IMR-90 (cell line): ENCODE results near the gene ALOX5AP. TPM values are rescaled to one million over a fixed set of nuclear protein-coding genes. Genes with fewer than 3 reads are reported as not detected.

ENCODE experiments used
- ATAC-seq: fragments of 200-7000 bp; cut with Tn5 transposase; 2 replicates; pipeline ENCODE4 v1.9.1; 2020; ENCODE audit warnings: low read depth, mild to moderate bottlenecking, moderate library complexity
- BruUV-seq: library from RNA; stranded (reverse); fragments of 400-500 nt; replicated peaks from 2 replicates; lab custom pipeline; 2021; lab: Mats Ljungman, UMichigan
- CTCF ChIA-PET: fragments of 300-600 bp; formaldehyde crosslinking; extraction: SDS; loops from one replicate; lab custom pipeline; 2021; ENCODE audit warnings: antibody characterized with exemption; lab: Yijun Ruan, JAX
- POLR2A ChIA-PET: fragments of 300-600 bp; sonication (Branson Sonifier 250); formaldehyde crosslinking; loops from one replicate; lab custom pipeline; 2022; ENCODE audit warnings: antibody characterized with exemption; ENCODE audit not compliant: unreplicated experiment; lab: Charles Lee
- DNase-seq: peaks from one replicate; pipeline ENCODE4 v3.0.0; 2013
- H2AFZ ChIP-seq: replicated peaks from 2 replicates; pipeline ENCODE3; 2013; ENCODE audit warnings: low read length, mild to moderate bottlenecking; ENCODE audit not compliant: poor library complexity
- H2AK5ac ChIP-seq: 2 replicates; pipeline ENCODE4 v1.6.1; 2013; ENCODE audit warnings: low read depth, low read length, inconsistent platforms
- H2AK9ac ChIP-seq: replicated peaks from 2 replicates; pipeline ENCODE3; 2013; ENCODE audit warnings: mild to moderate bottlenecking, low read depth, low read length, moderate library complexity; ENCODE audit not compliant: poor library complexity
- H2BK120ac ChIP-seq: 2 replicates; pipeline ENCODE4 v1.6.1; 2013; ENCODE audit warnings: low read depth, low read length, inconsistent platforms
- H2BK15ac ChIP-seq: 3 replicates; pipeline ENCODE4 v1.6.1; 2013; ENCODE audit warnings: low read depth, low read length, inconsistent platforms
- H2BK20ac ChIP-seq: 2 replicates; pipeline ENCODE4 v1.6.1; 2013; ENCODE audit warnings: low read depth, mild to moderate bottlenecking, inconsistent platforms, low read length, moderate library complexity
- H2BK5ac ChIP-seq: 2 replicates; pipeline ENCODE4 v1.6.1; 2013; ENCODE audit warnings: mild to moderate bottlenecking, low read depth, low read length, inconsistent platforms; ENCODE audit not compliant: poor library complexity, severe bottlenecking
- H3K14ac ChIP-seq: replicated peaks from 2 replicates; pipeline ENCODE4 v1.6.1; 2013; ENCODE audit warnings: low read depth, low read length, inconsistent platforms
- H3K18ac ChIP-seq: 2 replicates; pipeline ENCODE4 v1.6.1; 2013; ENCODE audit warnings: low read depth, low read length, control low read depth
- H3K23ac ChIP-seq: 2 replicates; pipeline ENCODE4 v1.6.1; 2013; ENCODE audit warnings: low read depth, low read length, inconsistent platforms
- H3K27ac ChIP-seq: 2 replicates; pipeline ENCODE4 v1.5.1; 2013; ENCODE audit warnings: mild to moderate bottlenecking, control low read depth, low read length; ENCODE audit not compliant: insufficient read depth
- H3K27me3 ChIP-seq: 2 replicates; pipeline ENCODE4 v1.6.1; 2013; ENCODE audit warnings: low read length; ENCODE audit not compliant: control insufficient read depth, insufficient read depth
- H3K36me3 ChIP-seq: 2 replicates; pipeline ENCODE4 v1.6.1; 2013; ENCODE audit warnings: low read length, mixed read lengths; ENCODE audit not compliant: control insufficient read depth, insufficient read depth
- H3K4ac ChIP-seq: 2 replicates; pipeline ENCODE4 v1.6.1; 2013; ENCODE audit warnings: low read depth, low read length, inconsistent platforms
- H3K4me1 ChIP-seq: 2 replicates; pipeline ENCODE4 v1.6.1; 2013; ENCODE audit warnings: low read length, mixed read lengths; ENCODE audit not compliant: control insufficient read depth, insufficient read depth
- H3K4me2 ChIP-seq: 2 replicates; pipeline ENCODE4 v1.6.1; 2013; ENCODE audit warnings: low read depth, mild to moderate bottlenecking, control low read depth, low read length, moderate library complexity
- H3K4me3 ChIP-seq: 2 replicates; pipeline ENCODE4 v1.5.1; 2013; ENCODE audit warnings: low read depth, mild to moderate bottlenecking, control low read depth, low read length, moderate library complexity; ENCODE audit not compliant: insufficient read depth
- H3K56ac ChIP-seq: 2 replicates; pipeline ENCODE4 v1.6.1; 2013; ENCODE audit warnings: low read length, inconsistent platforms; ENCODE audit not compliant: insufficient read depth; ENCODE audit errors: extremely low read depth
- H3K79me1 ChIP-seq, 2 experiments: 2 replicates each; pipeline ENCODE4 v1.6.1; 2013; ENCODE audit warnings: low read length in 2 of 2, inconsistent platforms in 1 of 2, low read depth in 1 of 2
- H3K9ac ChIP-seq: 2 replicates; pipeline ENCODE4 v1.6.1; 2013; ENCODE audit warnings: low read depth, low read length, control low read depth
- H3K9me1 ChIP-seq: 2 replicates; pipeline ENCODE4 v1.6.1; 2013; ENCODE audit warnings: low read length, inconsistent platforms; ENCODE audit not compliant: insufficient read depth
- H3K9me3 ChIP-seq: 2 replicates; pipeline ENCODE4 v1.6.1; 2013; ENCODE audit warnings: low read length; ENCODE audit not compliant: control insufficient read depth, insufficient read depth
- H4K20me1 ChIP-seq: 2 replicates; pipeline ENCODE4 v1.6.1; 2013; ENCODE audit warnings: low read length, inconsistent platforms; ENCODE audit not compliant: insufficient read depth
- H4K5ac ChIP-seq: 2 replicates; pipeline ENCODE4 v1.6.1; 2013; ENCODE audit warnings: mild to moderate bottlenecking, low read depth, low read length, control low read depth
- H4K8ac ChIP-seq, 2 experiments: 2 replicates each; pipeline ENCODE4 v1.6.1; 2013; ENCODE audit warnings: low read depth in 2 of 2, low read length in 2 of 2, control low read depth in 1 of 2, inconsistent platforms in 1 of 2
- H4K91ac ChIP-seq: 2 replicates; pipeline ENCODE4 v1.6.1; 2013; ENCODE audit warnings: low read depth, low read length, inconsistent platforms; ENCODE audit not compliant: insufficient read depth
- BHLHE40 ChIP-seq: fragments of 150-350 bp; IDR thresholded peaks from 2 replicates; pipeline ENCODE4 v1.6.1; 2016; ENCODE audit warnings: mild to moderate bottlenecking, low read depth, low read length
- CHD1 ChIP-seq: IDR thresholded peaks from 2 replicates; pipeline ENCODE4 v1.6.1; 2012; ENCODE audit warnings: low read depth, low read length, improper control_type of control experiment
- FOS ChIP-seq: fragments of 150-350 bp; IDR thresholded peaks from 2 replicates; pipeline ENCODE4 v1.6.1; 2016; ENCODE audit warnings: low read depth, low read length
- MAFK ChIP-seq: IDR thresholded peaks from 2 replicates; pipeline ENCODE4 v1.6.1; 2012; ENCODE audit warnings: low read depth, low read length, improper control_type of control experiment
- MAZ ChIP-seq: IDR thresholded peaks from 2 replicates; pipeline ENCODE4 v1.6.1; 2012; ENCODE audit warnings: low read depth, mild to moderate bottlenecking, low read length, improper control_type of control experiment, moderate library complexity, borderline replicate concordance
- MXI1 ChIP-seq: IDR thresholded peaks from 2 replicates; pipeline ENCODE4 v1.6.1; 2012; ENCODE audit warnings: low read depth, mild to moderate bottlenecking, low read length, moderate library complexity, borderline replicate concordance
- NFE2L2 ChIP-seq: fragments of 150-350 bp; IDR thresholded peaks from 2 replicates; pipeline ENCODE4 v1.6.1; 2016; ENCODE audit warnings: low read depth, mild to moderate bottlenecking, low read length
- POLR2A ChIP-seq: IDR thresholded peaks from 2 replicates; pipeline ENCODE4 v1.6.1; 2012; ENCODE audit warnings: mild to moderate bottlenecking, low read depth, low read length
- RAD21 ChIP-seq: IDR thresholded peaks from 2 replicates; pipeline ENCODE4 v1.6.1; 2012; ENCODE audit warnings: low read length, improper control_type of control experiment
- RCOR1 ChIP-seq: IDR thresholded peaks from 2 replicates; pipeline ENCODE4 v1.6.1; 2012; ENCODE audit warnings: mild to moderate bottlenecking, low read length, improper control_type of control experiment; ENCODE audit not compliant: insufficient replicate concordance
- RFX5 ChIP-seq: IDR thresholded peaks from 2 replicates; pipeline ENCODE4 v1.8.0; 2012; ENCODE audit warnings: low read depth, mild to moderate bottlenecking, low read length, moderate library complexity
- WGBS, 2 experiments: methylation state at CpG; one replicate each; pipeline versions ENCODE4 v1.1.5 to v1.1.7; 2013; ENCODE audit warnings: missing lambda C conversion rate in 2 of 2; ENCODE audit not compliant: insufficient read length in 1 of 2; ENCODE audit errors: extremely low coverage in 2 of 2; 5-methylcytosine and 5-hydroxymethylcytosine counted together
- dilution Hi-C: fragments of 300-500 bp; cut with HindIII; formaldehyde crosslinking; loops from one replicate; pipeline ENCODE4 v1.14.3; 2018; ENCODE audit warnings: low sequenced_read_pairs; ENCODE audit not compliant: unreplicated experiment
- in situ Hi-C: fragments of 300-500 bp; cut with MboI; formaldehyde crosslinking; loops from 3 replicates; pipeline ENCODE4 v1.14.3; 2019; ENCODE audit warnings: low sequenced_read_pairs, inconsistent platforms, mixed read lengths
- intact Hi-C: fragments of 100-400 bp; cut with micrococcal nuclease; formaldehyde crosslinking; loops from 2 replicates; pipeline ENCODE4 v1.10.0; 2022
- polyA plus RNA-seq, 3 experiments: library from polyadenylated mRNA; depleted of rRNA; stranded (reverse); fragments of >200 nt; gene quantifications; 2 replicates each; pipeline ENCODE4 v1.2.3, GENCODE V29; 2012; ENCODE audit warnings: low replicate concordance in 1 of 3
- total RNA-seq: library from RNA; depleted of rRNA; stranded (reverse); fragments of >200 nt; gene quantifications from 2 replicates; pipeline ENCODE4 v1.2.3, GENCODE V29; 2012
- TF ChIP-seq, protein P1 (sequence below): fragments of 150-350 bp; IDR thresholded peaks from 2 replicates; pipeline ENCODE4 v1.6.1; 2016; ENCODE audit warnings: low read depth, mild to moderate bottlenecking, low read length, moderate library complexity, borderline replicate concordance
- TF ChIP-seq, protein P2 (sequence below): fragments of 150-350 bp; IDR thresholded peaks from 2 replicates; pipeline ENCODE4 v1.6.1; 2017; ENCODE audit warnings: mild to moderate bottlenecking, antibody characterized with exemption, low read length, low read depth
- TF ChIP-seq, protein P3 (sequence below): conservative IDR thresholded peaks from 2 replicates; pipeline ENCODE4 v1.5.1; 2012; ENCODE audit warnings: mild to moderate bottlenecking, low read depth, low read length, improper control_type of control experiment

Gene ALOX5AP
- total and polyA plus RNA-seq, 2 of the 4 experiments (the other 2 are of a cell fraction), result 0.62 TPM; not detected in 1

- BruUV-seq, result no TSS peak
- peak overlapping the region; percentile 58 for H3K4ac ChIP-seq
- H3K27me3 ChIP-seq, result peaks cover 9% of the 10 kb centered on the region
- ChIA-PET POLR2A (no interaction called here), CTCF (no interaction called here)
- H3K4me2 ChIP-seq, result no peak overlapping the region
- H2AK5ac ChIP-seq, result peak overlapping the region; percentile 72
- H3K4me1 ChIP-seq, result peaks cover 21% of the 10 kb centered on the region
- peak overlapping the region; percentile 51; the same call in 1 of the 2 replicates for H3K14ac ChIP-seq
- no peak overlapping the region for H2AK9ac ChIP-seq
- no peak overlapping the region; the same call in 1 of the 2 replicates for H3K23ac ChIP-seq
- H3K79me1 ChIP-seq, result no peaks in the 10 kb centered on the region
- no peak for DNase-seq
- H4K91ac ChIP-seq, result peak overlapping the region; percentile 48
- H2AFZ ChIP-seq, result no peak overlapping the region
- dilution Hi-C loops, result no loop called here
- H2BK20ac ChIP-seq, result peak overlapping the region; percentile 72
- no peak overlapping the region for H4K8ac ChIP-seq
- ATAC-seq, result no peak
- no peak overlapping the region for H3K9ac ChIP-seq
- peaks cover 6% of the 10 kb centered on the region; the same call in 1 of the 2 replicates for H4K20me1 ChIP-seq
- H2BK120ac ChIP-seq, result peak overlapping the region; percentile 52
- peak overlapping the region; percentile 42; the same call in 1 of the 2 replicates for H3K18ac ChIP-seq
- no peak overlapping the region for H4K5ac ChIP-seq
- H3K9me1 ChIP-seq, result peaks cover 12% of the 10 kb centered on the region
- in situ Hi-C loops, result no loop called here
- H3K36me3 ChIP-seq, result no peaks in the 10 kb centered on the region
- no peak overlapping the region for H3K4me3 ChIP-seq
- intact Hi-C loops, result no loop called here
- no peak overlapping the region for H2BK5ac ChIP-seq
- TF ChIP-seq RCOR1 (no peak), FOS (no peak), BHLHE40 (no peak), RAD21 (no peak), NFE2L2 (no peak), POLR2A (no peak), MAZ (no peak), RFX5 (no peak), MAFK (no peak), CHD1 (no peak), MXI1 (no peak)
- TF ChIP-seq, protein P1, sequence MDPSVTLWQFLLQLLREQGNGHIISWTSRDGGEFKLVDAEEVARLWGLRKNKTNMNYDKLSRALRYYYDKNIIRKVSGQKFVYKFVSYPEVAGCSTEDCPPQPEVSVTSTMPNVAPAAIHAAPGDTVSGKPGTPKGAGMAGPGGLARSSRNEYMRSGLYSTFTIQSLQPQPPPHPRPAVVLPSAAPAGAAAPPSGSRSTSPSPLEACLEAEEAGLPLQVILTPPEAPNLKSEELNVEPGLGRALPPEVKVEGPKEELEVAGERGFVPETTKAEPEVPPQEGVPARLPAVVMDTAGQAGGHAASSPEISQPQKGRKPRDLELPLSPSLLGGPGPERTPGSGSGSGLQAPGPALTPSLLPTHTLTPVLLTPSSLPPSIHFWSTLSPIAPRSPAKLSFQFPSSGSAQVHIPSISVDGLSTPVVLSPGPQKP, result no peak
- TF ChIP-seq, protein P2, sequence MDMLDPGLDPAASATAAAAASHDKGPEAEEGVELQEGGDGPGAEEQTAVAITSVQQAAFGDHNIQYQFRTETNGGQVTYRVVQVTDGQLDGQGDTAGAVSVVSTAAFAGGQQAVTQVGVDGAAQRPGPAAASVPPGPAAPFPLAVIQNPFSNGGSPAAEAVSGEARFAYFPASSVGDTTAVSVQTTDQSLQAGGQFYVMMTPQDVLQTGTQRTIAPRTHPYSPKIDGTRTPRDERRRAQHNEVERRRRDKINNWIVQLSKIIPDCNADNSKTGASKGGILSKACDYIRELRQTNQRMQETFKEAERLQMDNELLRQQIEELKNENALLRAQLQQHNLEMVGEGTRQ, result no peak
- TF ChIP-seq, protein P3, sequence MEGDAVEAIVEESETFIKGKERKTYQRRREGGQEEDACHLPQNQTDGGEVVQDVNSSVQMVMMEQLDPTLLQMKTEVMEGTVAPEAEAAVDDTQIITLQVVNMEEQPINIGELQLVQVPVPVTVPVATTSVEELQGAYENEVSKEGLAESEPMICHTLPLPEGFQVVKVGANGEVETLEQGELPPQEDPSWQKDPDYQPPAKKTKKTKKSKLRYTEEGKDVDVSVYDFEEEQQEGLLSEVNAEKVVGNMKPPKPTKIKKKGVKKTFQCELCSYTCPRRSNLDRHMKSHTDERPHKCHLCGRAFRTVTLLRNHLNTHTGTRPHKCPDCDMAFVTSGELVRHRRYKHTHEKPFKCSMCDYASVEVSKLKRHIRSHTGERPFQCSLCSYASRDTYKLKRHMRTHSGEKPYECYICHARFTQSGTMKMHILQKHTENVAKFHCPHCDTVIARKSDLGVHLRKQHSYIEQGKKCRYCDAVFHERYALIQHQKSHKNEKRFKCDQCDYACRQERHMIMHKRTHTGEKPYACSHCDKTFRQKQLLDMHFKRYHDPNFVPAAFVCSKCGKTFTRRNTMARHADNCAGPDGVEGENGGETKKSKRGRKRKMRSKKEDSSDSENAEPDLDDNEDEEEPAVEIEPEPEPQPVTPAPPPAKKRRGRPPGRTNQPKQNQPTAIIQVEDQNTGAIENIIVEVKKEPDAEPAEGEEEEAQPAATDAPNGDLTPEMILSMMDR, result no peak
- H3K27ac ChIP-seq, result no peak overlapping the region
- no peak overlapping the region for H3K56ac ChIP-seq
- H3K9me3 ChIP-seq, result no peaks in the 10 kb centered on the region
- H2BK15ac ChIP-seq, result peak overlapping the region; percentile 33; the same call in 2 of the 3 replicates
- 100% methylated on average over 1 of the region's 9 CpGs; no CpG with 5 or more reads in 1 of the 2 experiments for WGBS, 2 experiments
These were observed 3.3 kb downstream of the ALOX5AP start for GRCh38 chr13:30738526-30739236.
